ENCODE measurements around the gene FBXO28.

DNA sequence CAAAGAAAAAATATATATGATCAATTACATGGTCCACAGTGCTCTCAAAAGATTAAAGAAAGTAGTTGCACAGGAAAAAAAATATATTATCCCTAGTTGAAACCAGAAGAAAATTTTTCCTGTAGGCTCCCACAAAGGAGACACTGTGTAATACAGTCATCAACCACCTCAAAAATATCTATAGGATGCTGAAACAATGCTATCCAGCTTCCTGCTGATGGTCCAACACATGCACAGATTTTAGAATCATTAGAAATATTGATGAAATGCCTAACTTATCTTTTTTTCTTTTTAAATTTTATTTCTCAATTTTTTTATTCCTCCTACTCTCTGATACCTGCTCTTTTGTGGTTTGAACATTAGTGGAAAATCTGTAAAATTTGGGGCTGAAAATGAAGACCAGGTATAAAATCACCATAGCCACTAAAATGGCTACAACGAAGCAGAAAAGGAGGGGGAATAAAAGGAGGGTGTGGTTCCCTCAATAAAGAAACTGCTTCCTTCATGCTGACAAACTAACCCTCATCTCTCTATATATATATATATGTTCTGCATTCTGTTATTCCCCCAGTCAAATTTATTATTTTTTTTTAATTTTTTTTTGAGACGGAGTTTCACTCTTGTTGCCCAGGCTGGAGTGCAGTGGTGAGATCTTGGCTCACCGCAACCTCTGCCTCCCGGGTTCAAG is 28.3 kb upstream of the FBXO28 start:
- TF ChIP-seq, protein P1, sequence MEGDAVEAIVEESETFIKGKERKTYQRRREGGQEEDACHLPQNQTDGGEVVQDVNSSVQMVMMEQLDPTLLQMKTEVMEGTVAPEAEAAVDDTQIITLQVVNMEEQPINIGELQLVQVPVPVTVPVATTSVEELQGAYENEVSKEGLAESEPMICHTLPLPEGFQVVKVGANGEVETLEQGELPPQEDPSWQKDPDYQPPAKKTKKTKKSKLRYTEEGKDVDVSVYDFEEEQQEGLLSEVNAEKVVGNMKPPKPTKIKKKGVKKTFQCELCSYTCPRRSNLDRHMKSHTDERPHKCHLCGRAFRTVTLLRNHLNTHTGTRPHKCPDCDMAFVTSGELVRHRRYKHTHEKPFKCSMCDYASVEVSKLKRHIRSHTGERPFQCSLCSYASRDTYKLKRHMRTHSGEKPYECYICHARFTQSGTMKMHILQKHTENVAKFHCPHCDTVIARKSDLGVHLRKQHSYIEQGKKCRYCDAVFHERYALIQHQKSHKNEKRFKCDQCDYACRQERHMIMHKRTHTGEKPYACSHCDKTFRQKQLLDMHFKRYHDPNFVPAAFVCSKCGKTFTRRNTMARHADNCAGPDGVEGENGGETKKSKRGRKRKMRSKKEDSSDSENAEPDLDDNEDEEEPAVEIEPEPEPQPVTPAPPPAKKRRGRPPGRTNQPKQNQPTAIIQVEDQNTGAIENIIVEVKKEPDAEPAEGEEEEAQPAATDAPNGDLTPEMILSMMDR (conservative IDR thresholded peaks at IDR 0.05; ENCODE audit: low read depth, low read length), result no peak
- no peak for TF ChIP-seq EZH2 (IDR thresholded peaks at IDR 0.05; ENCODE audit: borderline replicate concordance, low read depth, low read length, poor library complexity, severe bottlenecking)
